ENCODE measurements around the gene ARMC8. TPM values are rescaled to one million over a fixed set of nuclear protein-coding genes. Genes with fewer than 3 reads are reported as not detected.

The ARMC8 gene
- total and polyA plus RNA-seq, 2 of the 8 experiments (the other 6 are each of a cell fraction or from before 2014, with no cell fraction given): 47.3 to 58.5 TPM

- H3K9me3 ChIP-seq (ENCODE audit: insufficient read depth in 2 of 2, low read depth in 1 of 2, low read length in 1 of 2): no peaks in the 10 kb centered on the region
- no peak overlapping the region for H4K8ac ChIP-seq (ENCODE audit: extremely low read depth, insufficient read depth, low read length)
- H2BK15ac ChIP-seq (ENCODE audit: low read length): no peak overlapping the region
- no peak overlapping the region for H3K9ac ChIP-seq (replicated peaks in 1 of 4; ENCODE audit: extremely low read depth in 1 of 4, low read depth in 3 of 4, low read length in 3 of 4)
- no peaks in the 10 kb centered on the region for H3K4me1 ChIP-seq (replicated peaks in 1 of 4; ENCODE audit: control insufficient read depth in 3 of 4, insufficient read depth in 4 of 4, low read length in 3 of 4)
- no peaks in the 10 kb centered on the region for H3K79me1 ChIP-seq (ENCODE audit: low read depth, low read length)
- no peak overlapping the region for H2BK20ac ChIP-seq (ENCODE audit: low read length)
- no peak overlapping the region for H3K4me2 ChIP-seq (ENCODE audit: insufficient read depth in 1 of 2, low read depth in 2 of 2, low read length in 2 of 2)
- H3K4ac ChIP-seq (replicated peaks; ENCODE audit: insufficient read length, low read depth, low read length): no peak overlapping the region
- no peak overlapping the region for H3K56ac ChIP-seq (replicated peaks; ENCODE audit: insufficient read length, low read depth, low read length)
- H4K91ac ChIP-seq (replicated peaks; ENCODE audit: insufficient read length, low read length): no peak overlapping the region
- ChIA-PET POLR2A (ENCODE audit: partially characterized antibody) (no interaction called here), CTCF (ENCODE audit: partially characterized antibody) (interaction anchor here (1.0 kb wide), 1 partner anchor 67 kb away, joined by 3 read pairs; no protein-coding TSS in a partner anchor)
- peaks cover 0 to 5% (median 2%) of the 10 kb centered on the region in 4 experiments; a peak in 5 of 8 replicates for H3K36me3 ChIP-seq (ENCODE audit: control insufficient read depth in 2 of 4, insufficient read depth in 4 of 4, low read length in 3 of 4)
- 94% methylated on average over 1 of the region's 1 CpG; no CpG with 5 or more reads in 1 of the 2 experiments for WGBS, 2 experiments (ENCODE audit: extremely low coverage in 1 of 2, insufficient coverage in 1 of 2, insufficient read length in 1 of 2, insufficient replicate concordance in 2 of 2, low coverage in 1 of 2, low lambda C conversion rate in 2 of 2, missing lambda C conversion rate in 1 of 2)
- no peaks in the 10 kb centered on the region for H3K27me3 ChIP-seq (replicated peaks in 1 of 4; ENCODE audit: control insufficient read depth in 3 of 4, extremely low read depth in 1 of 4, insufficient read depth in 3 of 4, low read length in 3 of 4)
- no peak overlapping the region for H2BK120ac ChIP-seq (replicated peaks; ENCODE audit: low read depth, low read length)
- no peak overlapping the region for H2AK5ac ChIP-seq (ENCODE audit: low read depth, low read length)
- no peak overlapping the region for H4K5ac ChIP-seq (ENCODE audit: insufficient read length, low read depth, low read length)
- no peaks in the 10 kb centered on the region for H4K20me1 ChIP-seq (replicated peaks in 1 of 2; ENCODE audit: control insufficient read depth in 1 of 2, insufficient read depth in 2 of 2, low read length in 2 of 2)
- H3K18ac ChIP-seq (ENCODE audit: extremely low read depth, low read length): no peak overlapping the region
- H3K14ac ChIP-seq (ENCODE audit: insufficient read length): no peak overlapping the region
- H2BK5ac ChIP-seq (ENCODE audit: low read depth, low read length): no peak overlapping the region
- no peak overlapping the region for H2BK12ac ChIP-seq (ENCODE audit: low read depth, low read length)
- no peak for FAIRE-seq
- no peak for TF ChIP-seq SAP30 (IDR thresholded peaks at IDR 0.05; ENCODE audit: insufficient read depth, insufficient replicate concordance, low read length)
- no peak for TF ChIP-seq JUN (IDR thresholded peaks at IDR 0.05; ENCODE audit: low read depth, low read length)
- TF ChIP-seq NRF1 (IDR thresholded peaks at IDR 0.05; ENCODE audit: low read depth, low read length): no peak
- no peak overlapping the region for H2AFZ ChIP-seq (ENCODE audit: low read length)
- no peak overlapping the region for H3K23ac ChIP-seq (ENCODE audit: insufficient read length)
- DNase-seq (ENCODE audit: low read depth in 1 of 2, low spot score in 2 of 2): no peak
- no peak overlapping the region for H3K27ac ChIP-seq (ENCODE audit: low read depth, low read length)
- no peaks in the 10 kb centered on the region for H3K23me2 ChIP-seq (ENCODE audit: low read depth, low read length)
- H3K4me3 ChIP-seq (ENCODE audit: extremely low read depth in 1 of 4, insufficient read depth in 2 of 4, low read depth in 3 of 4, low read length in 4 of 4): no peak overlapping the region
- H3K79me2 ChIP-seq (ENCODE audit: control insufficient read depth in 1 of 2, insufficient read depth in 2 of 2, low read length in 2 of 2): no peaks in the 10 kb centered on the region
Measured at GRCh38 chr3:138260611-138261010, 73.5 kb downstream of the ARMC8 start.

Measured in H1 (cell line).